Left lung (tissue), 10 donors: ENCODE data around the gene MB. TPM values are rescaled to one million over a fixed set of nuclear protein-coding genes. Genes with fewer than 3 reads are reported as not detected.

Source experiments
- ATAC-seq: fragments of 200-7000 bp; cut with Tn5 transposase; one replicate; pipeline ENCODE4 v1.9.1; 2020; ENCODE audit warnings: moderate library complexity
- DNase-seq, 4 donors: peaks; one replicate each; pipeline ENCODE4 v3.0.0-alpha.2; 2013 to 2020
- H3K27ac ChIP-seq, 2 donors: fragments of 200-600 bp; sonication (generic) in 1 of 2; one replicate each; pipeline versions ENCODE4 v1.5.0 to v1.8.0; 2020 to 2021
- H3K27me3 ChIP-seq, 2 donors: fragments of 200-600 bp; sonication (generic) in 1 of 2; one replicate each; pipeline versions ENCODE4 v1.5.0 to v1.8.0; 2020 to 2021
- H3K36me3 ChIP-seq, 2 donors: fragments of 200-600 bp; sonication (generic) in 1 of 2; one replicate each; pipeline versions ENCODE4 v1.5.0 to v1.8.0; 2020 to 2021
- H3K4me1 ChIP-seq, 2 donors: fragments of 200-600 bp; one replicate each; pipeline ENCODE4 v1.8.0; 2021
- H3K4me3 ChIP-seq, 2 donors: fragments of 200-600 bp; sonication (generic) in 1 of 2; one replicate each; pipeline versions ENCODE4 v1.5.0 to v1.8.0; 2020 to 2021; ENCODE audit warnings: mild to moderate bottlenecking in 1 of 2
- H3K9me3 ChIP-seq, 2 donors: fragments of 200-600 bp; sonication (generic) in 1 of 2; one replicate each; pipeline versions ENCODE4 v1.5.0 to v1.8.0; 2020 to 2021
- CTCF ChIP-seq, 2 donors: fragments of 200-600 bp; sonication (generic) in 1 of 2; IDR thresholded peaks; one replicate each; pipeline versions ENCODE4 v1.5.0 to v1.8.0; 2021; ENCODE audit warnings: antibody characterized with exemption in 2 of 2
- intact Hi-C, 2 donors: fragments of 100-400 bp; cut with DNase I; formaldehyde crosslinking; loops; one replicate each; pipeline versions ENCODE4 v1.11.2 to v1.14.2; 2022
- polyA plus RNA-seq, 6 donors: library from polyadenylated mRNA; unstranded; fragments of 120-200 nt; gene quantifications; one replicate each; pipeline ENCODE4 v1.2.1, GENCODE V29; 2013; ENCODE audit not compliant: insufficient read length in 6 of 6
- total RNA-seq, 2 donors: library from RNA; stranded (reverse); fragmentation: NEBNext Ultra II Directional; extraction: Animal tissue kit (Norgen Biotek cat#: 25700); gene quantifications; one replicate each; pipeline ENCODE4 v1.2.1, GENCODE V29; 2021
- donor health status: DM: no; HTN: yes; CAD: no.
- donor health status: DM: no; HTN: no; CAD: no.

The MB gene
- total and polyA plus RNA-seq, 8 donors = 0.18 to 3.3 (median 0.86) TPM

- intact Hi-C loops = no loop called here
- Histone ChIP-seq H3K27ac (no peak overlapping the region), H3K36me3 (no peaks in the 10 kb centered on the region), H3K4me1 (peaks cover 0 to 5% of the 10 kb centered on the region in 2 donors), H3K9me3 (no peaks in the 10 kb centered on the region), H3K27me3 (no peaks in the 10 kb centered on the region), H3K4me3 (no peak overlapping the region)
- TF ChIP-seq CTCF (IDR thresholded peaks at IDR 0.05) = no peak
- no peak for ATAC-seq
- no peak for DNase-seq
Measured at GRCh38 chr22:35621451-35621850, 4.3 kb upstream of the MB start.

GRCh38 chr22:35620624-35621251 is 3.6 kb upstream of the MB start:
- peaks cover 0 to 5% of the 10 kb centered on the region in 2 donors for H3K4me1 ChIP-seq
- H3K4me3 ChIP-seq = no peak overlapping the region
- no peaks in the 10 kb centered on the region for H3K9me3 ChIP-seq
- no peak for DNase-seq
- intact Hi-C loops = no loop called here
- no peak for TF ChIP-seq CTCF (IDR thresholded peaks at IDR 0.05)
- H3K27me3 ChIP-seq = no peaks in the 10 kb centered on the region
- no peak overlapping the region for H3K27ac ChIP-seq
- no peak for ATAC-seq
- no peaks in the 10 kb centered on the region for H3K36me3 ChIP-seq

- H3K4me3 ChIP-seq = no peak overlapping the region
- H3K27me3 ChIP-seq = no peaks in the 10 kb centered on the region
- no peak overlapping the region for H3K27ac ChIP-seq
- H3K4me1 ChIP-seq = peaks cover 0 to 5% of the 10 kb centered on the region in 2 donors
- DNase-seq (no peak), ATAC-seq (no peak)
- TF ChIP-seq CTCF (IDR thresholded peaks at IDR 0.05) = no peak
- intact Hi-C loops = no loop called here
- H3K36me3 ChIP-seq = no peaks in the 10 kb centered on the region
- H3K9me3 ChIP-seq = no peaks in the 10 kb centered on the region
Measured at GRCh38 chr22:35619336-35620094, 2.4 kb upstream of the MB start.

GRCh38 chr22:35618427-35619223 is 1.5 kb upstream of the MB start:
- H3K36me3 ChIP-seq = no peaks in the 10 kb centered on the region
- peaks cover 0 to 5% of the 10 kb centered on the region in 2 donors for H3K4me1 ChIP-seq
- intact Hi-C loops = no loop called here
- no peak for ATAC-seq
- H3K27me3 ChIP-seq = no peaks in the 10 kb centered on the region
- no peak for TF ChIP-seq CTCF (IDR thresholded peaks at IDR 0.05)
- H3K27ac ChIP-seq = no peak overlapping the region
- H3K9me3 ChIP-seq = no peaks in the 10 kb centered on the region
- no peak overlapping the region for H3K4me3 ChIP-seq
- no peak for DNase-seq

GRCh38 chr22:35616043-35616442 is 1.1 kb downstream of the MB start:
- Histone ChIP-seq H3K4me3 (no peak overlapping the region), H3K27ac (no peak overlapping the region), H3K27me3 (no peaks in the 10 kb centered on the region), H3K4me1 (peaks cover 0 to 7% of the 10 kb centered on the region in 2 donors), H3K9me3 (no peaks in the 10 kb centered on the region), H3K36me3 (no peaks in the 10 kb centered on the region)
- ATAC-seq = no peak
- no peak for TF ChIP-seq CTCF (IDR thresholded peaks at IDR 0.05)
- intact Hi-C loops = no loop called here
- DNase-seq = no peak
